H1 (cell line): Measurements from ENCODE around the gene SLC37A2.

ENCODE experiments used
- CHD7 ChIP-seq: fragments of 300-600 bp; sonication (generic); IDR thresholded peaks from 2 replicates; pipeline ENCODE4 v1.7.1; 2012; ENCODE audit warnings: low read length, moderate library complexity, mild to moderate bottlenecking, inconsistent platforms; ENCODE audit not compliant: insufficient replicate concordance
- CTCF ChIP-seq, 3 experiments: IDR thresholded peaks; 1 replicate in 2 of 3; 2 replicates in 1 of 3; pipeline versions ENCODE4 v1.5.1 to v1.6.1; 2011; ENCODE audit warnings: low read length in 3 of 3, mild to moderate bottlenecking in 3 of 3, inconsistent platforms in 2 of 3, low read depth in 1 of 3, moderate library complexity in 1 of 3; ENCODE audit not compliant: insufficient read depth in 1 of 3; ENCODE audit errors: control extremely low read depth in 1 of 3
- HDAC6 ChIP-seq: IDR thresholded peaks from one replicate; pipeline ENCODE4 v1.7.1; 2012; ENCODE audit warnings: low read depth, mild to moderate bottlenecking, inconsistent platforms, low read length, moderate library complexity
- JUN ChIP-seq: IDR thresholded peaks from 2 replicates; pipeline ENCODE4 v1.6.1; 2011; ENCODE audit warnings: low read depth, mild to moderate bottlenecking, improper control_type of control experiment, low read length
- POLR2A ChIP-seq, 2 experiments: IDR thresholded peaks; 1 replicate in 1 of 2; 2 replicates in 1 of 2; pipeline ENCODE4 v1.6.1; 2011; ENCODE audit warnings: low read depth in 2 of 2, low read length in 2 of 2, mild to moderate bottlenecking in 2 of 2; ENCODE audit errors: control extremely low read depth in 1 of 2
- SP1 ChIP-seq: IDR thresholded peaks from 2 replicates; pipeline ENCODE4 v1.6.1; 2011; ENCODE audit warnings: low read depth, low read length
- TCF12 ChIP-seq: IDR thresholded peaks from 2 replicates; pipeline ENCODE4 v1.6.1; 2011; ENCODE audit warnings: low read depth, mild to moderate bottlenecking, low read length
- ZNF274 ChIP-seq: IDR thresholded peaks from 2 replicates; pipeline ENCODE4 v1.7.0; 2012; ENCODE audit warnings: low read length, borderline replicate concordance; ENCODE audit errors: extremely low read depth

- TF ChIP-seq CTCF (IDR thresholded peaks at IDR 0.05; ENCODE audit: control extremely low read depth in 1 of 3, insufficient read depth in 1 of 3, low read depth in 1 of 3, low read length in 3 of 3) (no peak), POLR2A (IDR thresholded peaks at IDR 0.05; ENCODE audit: control extremely low read depth in 1 of 2, low read depth in 2 of 2, low read length in 2 of 2) (no peak), JUN (no peak), CHD7 (no peak), HDAC6 (no peak), TCF12 (no peak), ZNF274 (no peak), SP1 (no peak)
Measured at GRCh38 chr11:125068368-125068767, 5.3 kb downstream of the SLC37A2 start.
